SK-N-SH (cell line): ENCODE results near the gene MAPKAPK3. TPM values are rescaled to one million over a fixed set of nuclear protein-coding genes. Genes with fewer than 3 reads are reported as not detected.

Source experiments
- CTCF ChIA-PET: fragments of 300-600, 350-600 bp; formaldehyde crosslinking; extraction: SDS; loops from one replicate; lab custom pipeline; 2021; lab: Yijun Ruan, JAX
- POLR2A ChIA-PET: fragments of 350-600 bp; sonication (Branson Sonifier 250); formaldehyde crosslinking; extraction: SDS; loops from one replicate; lab custom pipeline; 2020; ENCODE audit warnings: antibody characterized with exemption, inconsistent platforms; lab: Yijun Ruan, JAX
- DNase-seq: peaks from one replicate; pipeline ENCODE4 v3.0.0; 2012
- H2AFZ ChIP-seq: fragments of 200-600 bp; sonication (generic); 2 replicates; pipeline ENCODE4 v1.8.1; 2016; ENCODE audit warnings: antibody characterized with exemption, mild to moderate bottlenecking, low read depth
- H3F3A ChIP-seq: fragments of 200-600 bp; sonication (generic); replicated peaks from 2 replicates; pipeline ENCODE3; 2016; ENCODE audit warnings: antibody characterized with exemption, mild to moderate bottlenecking; ENCODE audit not compliant: insufficient read depth
- H3K27ac ChIP-seq, 2 experiments: fragments of 200-500 bp in 1 of 2; fragments of 200-600 bp in 1 of 2; sonication (Bioruptor generic) in 1 of 2; sonication (generic), shearing (Covaris generic) in 1 of 2; 2 replicates each; pipeline versions ENCODE4 v1.5.1 to v1.6.1; 2014 to 2016; ENCODE audit warnings: low read depth in 2 of 2, inconsistent platforms in 1 of 2, low read length in 1 of 2, mild to moderate bottlenecking in 1 of 2, mixed read lengths in 1 of 2
- H3K27me3 ChIP-seq: fragments of 200-600 bp; sonication (generic), shearing (Covaris generic); 2 replicates; pipeline ENCODE4 v1.6.1; 2016; ENCODE audit warnings: mixed run types; ENCODE audit not compliant: insufficient read depth
- H3K36me3 ChIP-seq, 2 experiments: fragments of 200-500 bp in 1 of 2; fragments of 200-600 bp in 1 of 2; sonication (Bioruptor generic) in 1 of 2; sonication (generic) in 1 of 2; replicated peaks in 1 of 2; 2 replicates each; pipeline versions ENCODE3 to v1.5.1; 2014 to 2016; ENCODE audit warnings: low read length in 1 of 2, mild to moderate bottlenecking in 1 of 2; ENCODE audit not compliant: insufficient read depth in 2 of 2, control insufficient read depth in 1 of 2
- H3K4me1 ChIP-seq, 2 experiments: fragments of 200-500 bp in 1 of 2; fragments of 200-600 bp in 1 of 2; sonication (Bioruptor generic) in 1 of 2; sonication (generic), shearing (Covaris generic) in 1 of 2; 2 replicates each; pipeline versions ENCODE4 v1.5.1 to v1.6.1; 2014 to 2016; ENCODE audit warnings: low read depth in 1 of 2, low read length in 1 of 2, mixed run types in 1 of 2; ENCODE audit not compliant: insufficient read depth in 2 of 2, control insufficient read depth in 1 of 2
- H3K4me2 ChIP-seq: fragments of 200-600 bp; sonication (generic), shearing (Covaris generic); 2 replicates; pipeline ENCODE4 v1.6.1; 2017; ENCODE audit warnings: mixed run types
- H3K4me3 ChIP-seq, 2 experiments: fragments of 200-500 bp in 1 of 2; fragments of 200-600 bp in 1 of 2; sonication (Bioruptor generic) in 1 of 2; sonication (generic), shearing (Covaris generic) in 1 of 2; 2 replicates each; pipeline versions ENCODE4 v1.5.1 to v1.8.1; 2014 to 2016; ENCODE audit warnings: low read depth in 2 of 2, inconsistent platforms in 1 of 2, low read length in 1 of 2, mild to moderate bottlenecking in 1 of 2, mixed read lengths in 1 of 2, moderate library complexity in 1 of 2
- H3K79me2 ChIP-seq: fragments of 200-600 bp; sonication (generic); 2 replicates; pipeline ENCODE4 v1.8.1; 2017; ENCODE audit warnings: mild to moderate bottlenecking; ENCODE audit not compliant: insufficient read depth
- H3K9ac ChIP-seq: fragments of 200-600 bp; sonication (generic); 2 replicates; pipeline ENCODE4 v1.6.1; 2017; ENCODE audit warnings: mixed run types
- H3K9me2 ChIP-seq: fragments of 200-600 bp; sonication (generic); 2 replicates; pipeline ENCODE4 v1.6.1; 2017; ENCODE audit warnings: mixed run types
- H3K9me3 ChIP-seq: fragments of 200-600 bp; sonication (generic); 2 replicates; pipeline ENCODE4 v1.6.1; 2017; ENCODE audit warnings: mixed run types, mild to moderate bottlenecking, moderate library complexity
- H4K20me1 ChIP-seq: fragments of 200-600 bp; sonication (generic); 2 replicates; pipeline ENCODE4 v1.6.1; 2017; ENCODE audit warnings: mild to moderate bottlenecking, mixed run types; ENCODE audit not compliant: insufficient read depth
- ELF1 ChIP-seq: IDR thresholded peaks from 2 replicates; pipeline ENCODE4 v1.4.0; 2012
- EP300 ChIP-seq, 2 experiments: IDR thresholded peaks; 2 replicates each; pipeline versions ENCODE4 v1.4.0 to v1.6.1; 2012; ENCODE audit warnings: borderline replicate concordance in 1 of 2, low read depth in 1 of 2, low read length in 1 of 2
- EZH2phosphoT487 ChIP-seq: fragments of 200-600 bp; sonication (generic); IDR thresholded peaks from 2 replicates; pipeline ENCODE4 v1.6.1; 2017; ENCODE audit warnings: low read depth, mixed run types, mild to moderate bottlenecking, antibody characterized with exemption, moderate library complexity, borderline replicate concordance
- FOSL2 ChIP-seq: IDR thresholded peaks from 2 replicates; pipeline ENCODE4 v1.4.0; 2012; ENCODE audit warnings: low read depth, mild to moderate bottlenecking, moderate library complexity, borderline replicate concordance
- FOXJ3 ChIP-seq: sonication (generic); formaldehyde crosslinking; IDR thresholded peaks from 2 replicates; pipeline ENCODE4 v1.5.1; 2020; ENCODE audit warnings: mild to moderate bottlenecking, missing genetic modification reagents
- FOXM1 ChIP-seq: IDR thresholded peaks from 2 replicates; pipeline ENCODE4 v1.4.0; 2012; ENCODE audit warnings: low read depth, mild to moderate bottlenecking
- IRF3 ChIP-seq: fragments of 150-350 bp; IDR thresholded peaks from 2 replicates; pipeline ENCODE4 v1.6.1; 2016; ENCODE audit warnings: mild to moderate bottlenecking, low read depth, low read length
- JUND ChIP-seq: IDR thresholded peaks from 2 replicates; pipeline ENCODE4 v1.4.0; 2012
- MAX ChIP-seq: IDR thresholded peaks from 2 replicates; pipeline ENCODE4 v1.4.0; 2012; ENCODE audit warnings: low read depth
- MEF2A ChIP-seq: IDR thresholded peaks from 2 replicates; pipeline ENCODE4 v1.4.0; 2012; ENCODE audit warnings: low read depth, borderline replicate concordance
- MXI1 ChIP-seq: IDR thresholded peaks from 2 replicates; pipeline ENCODE4 v1.6.1; 2012; ENCODE audit warnings: mild to moderate bottlenecking, low read depth, low read length, improper control_type of control experiment
- NRF1 ChIP-seq: IDR thresholded peaks from 2 replicates; pipeline ENCODE4 v1.6.1; 2012; ENCODE audit warnings: low read depth, mild to moderate bottlenecking, low read length
- POLR2AphosphoS5 ChIP-seq: IDR thresholded peaks from 2 replicates; pipeline ENCODE4 v1.6.1; 2012; ENCODE audit warnings: low read depth, low read length
- RXRA ChIP-seq: IDR thresholded peaks from 2 replicates; pipeline ENCODE4 v1.4.0; 2012; ENCODE audit warnings: low read depth, mild to moderate bottlenecking, borderline replicate concordance
- SMC3 ChIP-seq: IDR thresholded peaks from 2 replicates; pipeline ENCODE4 v1.6.1; 2012; ENCODE audit warnings: low read depth, low read length, improper control_type of control experiment
- TEAD4 ChIP-seq: IDR thresholded peaks from 2 replicates; pipeline ENCODE4 v1.4.0; 2012; ENCODE audit warnings: mild to moderate bottlenecking, borderline replicate concordance; ENCODE audit not compliant: insufficient read depth
- USF1 ChIP-seq: IDR thresholded peaks from 2 replicates; pipeline ENCODE4 v1.4.0; 2012; ENCODE audit warnings: low read depth, borderline replicate concordance
- YY1 ChIP-seq: IDR thresholded peaks from 2 replicates; pipeline ENCODE4 v1.4.0; 2012; ENCODE audit warnings: low read depth, mild to moderate bottlenecking
- WGBS: methylation state at CpG from one replicate; pipeline ENCODE4 v1.1.6; 2017; ENCODE audit warnings: low lambda C conversion rate; 5-methylcytosine and 5-hydroxymethylcytosine counted together
- polyA plus RNA-seq, 3 experiments: library from polyadenylated mRNA; depleted of rRNA; stranded (reverse); fragments of >200 nt; gene quantifications; 2 replicates each; pipeline ENCODE4 v1.2.3, GENCODE V29; 2012
- TF ChIP-seq, protein P1 (sequence below): fragments of 150-350 bp; IDR thresholded peaks from 2 replicates; pipeline ENCODE4 v1.6.1; 2017; ENCODE audit warnings: antibody characterized with exemption, low read length, low read depth, borderline replicate concordance
- TF ChIP-seq, protein P2 (sequence below): fragments of 200-600 bp; sonication (generic); IDR thresholded peaks from 2 replicates; pipeline ENCODE4 v1.6.1; 2017; ENCODE audit warnings: antibody characterized with exemption, mild to moderate bottlenecking, moderate library complexity
- TF ChIP-seq, protein P3 (sequence below): IDR thresholded peaks from 2 replicates; pipeline ENCODE4 v1.4.0; 2012; ENCODE audit warnings: low read depth, borderline replicate concordance

The MAPKAPK3 gene
- polyA plus RNA-seq, 1 of the 3 experiments (the other 2 are of a cell fraction) = 29.4 TPM

DNA sequence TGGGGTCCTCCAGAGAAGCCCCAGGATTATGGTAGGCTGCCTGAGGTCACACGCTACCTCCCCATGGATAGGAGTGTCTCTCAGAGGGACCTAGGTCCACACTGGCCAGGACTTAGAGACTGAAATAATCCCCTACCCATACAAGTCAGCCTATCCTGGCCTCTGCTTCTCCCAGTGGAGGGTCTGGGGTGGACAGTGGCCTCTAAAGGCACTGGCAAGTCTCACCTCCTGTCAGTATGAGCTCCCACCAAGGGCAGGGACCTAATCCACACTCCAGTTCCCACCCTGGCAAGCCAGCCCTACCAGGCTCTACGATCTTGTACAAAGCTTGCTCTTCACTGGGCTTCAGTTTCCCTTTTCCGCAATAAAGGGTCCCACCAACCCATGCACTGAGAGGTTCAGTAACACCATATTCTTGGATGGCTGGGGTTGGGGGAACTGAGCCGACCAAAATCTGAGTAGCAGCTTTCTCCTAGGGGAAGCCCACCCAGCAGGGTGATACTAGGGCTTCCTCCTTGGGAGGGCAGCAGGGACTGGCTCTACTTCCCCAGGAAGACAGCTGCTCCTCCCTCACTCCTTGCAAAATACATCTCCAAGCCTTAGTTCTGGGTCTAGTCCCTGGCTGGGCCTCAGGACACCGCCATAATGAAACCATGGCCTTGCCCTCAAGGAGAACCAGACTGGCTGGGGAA lies 7.7 kb upstream of the MAPKAPK3 start:
- Histone ChIP-seq H3F3A (no peaks in the 10 kb centered on the region), H3K36me3 (peaks cover 0 to 4% of the 10 kb centered on the region in 2 experiments), H3K9me3 (no peaks in the 10 kb centered on the region), H3K9me2 (no peaks in the 10 kb centered on the region), H3K4me1 (peaks cover 0 to 34% of the 10 kb centered on the region in 2 experiments; a peak in 1 of 4 replicates), H3K4me2 (no peak overlapping the region), H3K27me3 (no peaks in the 10 kb centered on the region), H2AFZ (no peak overlapping the region), H3K9ac (no peak overlapping the region), H3K4me3 (no peak overlapping the region), H3K79me2 (no peaks in the 10 kb centered on the region), H4K20me1 (no peaks in the 10 kb centered on the region), H3K27ac (no peak overlapping the region)
- no peak for DNase-seq
- TF ChIP-seq POLR2AphosphoS5 (no peak), FOXJ3 (CRISPR knock-in tag) (no peak), SMC3 (no peak), YY1 (no peak), EZH2phosphoT487 (no peak), JUND (no peak), EP300 (IDR thresholded peaks at IDR 0.05; ENCODE audit: borderline replicate concordance in 1 of 2, low read depth in 1 of 2, low read length in 1 of 2) (no peak), MAX (no peak), ELF1 (no peak), FOSL2 (no peak), RXRA (no peak), FOXM1 (no peak)
- TF ChIP-seq, protein P1, sequence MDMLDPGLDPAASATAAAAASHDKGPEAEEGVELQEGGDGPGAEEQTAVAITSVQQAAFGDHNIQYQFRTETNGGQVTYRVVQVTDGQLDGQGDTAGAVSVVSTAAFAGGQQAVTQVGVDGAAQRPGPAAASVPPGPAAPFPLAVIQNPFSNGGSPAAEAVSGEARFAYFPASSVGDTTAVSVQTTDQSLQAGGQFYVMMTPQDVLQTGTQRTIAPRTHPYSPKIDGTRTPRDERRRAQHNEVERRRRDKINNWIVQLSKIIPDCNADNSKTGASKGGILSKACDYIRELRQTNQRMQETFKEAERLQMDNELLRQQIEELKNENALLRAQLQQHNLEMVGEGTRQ = no peak
- POLR2A ChIA-PET = interaction anchor here (0.8 to 1.6 kb wide), 2 partner anchors 8 to 21 kb away, joined by 4 to 7 read pairs; no protein-coding TSS in a partner anchor
- WGBS = 84% methylated on average over 5 of the region's 5 CpGs
- CTCF ChIA-PET = interaction anchor here (0.6 to 25.1 kb wide), 8 partner anchors 6 to 349 kb away, joined by 3 to 648 read pairs (median 5); partner anchors contain the start of genes C3orf18 and HEMK1

DNA sequence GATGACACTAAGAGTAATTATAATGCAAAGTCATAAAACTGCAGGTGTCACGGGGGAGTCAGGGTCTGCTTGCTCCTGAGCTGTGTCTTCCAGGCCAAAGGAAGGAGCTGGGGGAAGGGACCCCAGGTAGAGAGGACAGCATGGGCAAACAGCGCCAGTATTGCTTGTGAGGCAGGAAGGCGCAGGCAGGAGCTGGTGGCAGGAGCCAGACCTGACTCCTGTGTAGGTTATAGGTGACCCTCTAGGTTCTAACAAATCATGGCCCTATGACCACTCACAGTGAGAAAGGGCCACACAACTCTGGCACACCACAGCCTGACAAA lies 7.2 kb upstream of the MAPKAPK3 start:
- Histone ChIP-seq H3K4me3 (no peak overlapping the region), H2AFZ (no peak overlapping the region), H3K79me2 (no peaks in the 10 kb centered on the region), H3K36me3 (peaks cover 0 to 4% of the 10 kb centered on the region in 2 experiments), H4K20me1 (no peaks in the 10 kb centered on the region), H3K4me1 (peaks cover 0 to 34% of the 10 kb centered on the region in 2 experiments; a peak in 1 of 4 replicates), H3F3A (no peaks in the 10 kb centered on the region), H3K9me2 (no peaks in the 10 kb centered on the region), H3K9ac (no peak overlapping the region), H3K4me2 (no peak overlapping the region), H3K27ac (no peak overlapping the region), H3K27me3 (no peaks in the 10 kb centered on the region), H3K9me3 (no peaks in the 10 kb centered on the region)
- WGBS = 89% methylated on average over 3 of the region's 3 CpGs
- ChIA-PET POLR2A (interaction anchor here (0.8 to 1.6 kb wide), 4 partner anchors 8 to 41 kb away, joined by 3 to 7 read pairs (median 4); partner anchors contain the start of gene HEMK1), CTCF (interaction anchor here (1.0 to 25.1 kb wide), 7 partner anchors 7 to 336 kb away, joined by 3 to 648 read pairs (median 5); partner anchors contain the start of genes C3orf18 and HEMK1)
- no peak for DNase-seq
- no peak for TF ChIP-seq IRF3
- TF ChIP-seq TEAD4 = no peak
- TF ChIP-seq, protein P2, sequence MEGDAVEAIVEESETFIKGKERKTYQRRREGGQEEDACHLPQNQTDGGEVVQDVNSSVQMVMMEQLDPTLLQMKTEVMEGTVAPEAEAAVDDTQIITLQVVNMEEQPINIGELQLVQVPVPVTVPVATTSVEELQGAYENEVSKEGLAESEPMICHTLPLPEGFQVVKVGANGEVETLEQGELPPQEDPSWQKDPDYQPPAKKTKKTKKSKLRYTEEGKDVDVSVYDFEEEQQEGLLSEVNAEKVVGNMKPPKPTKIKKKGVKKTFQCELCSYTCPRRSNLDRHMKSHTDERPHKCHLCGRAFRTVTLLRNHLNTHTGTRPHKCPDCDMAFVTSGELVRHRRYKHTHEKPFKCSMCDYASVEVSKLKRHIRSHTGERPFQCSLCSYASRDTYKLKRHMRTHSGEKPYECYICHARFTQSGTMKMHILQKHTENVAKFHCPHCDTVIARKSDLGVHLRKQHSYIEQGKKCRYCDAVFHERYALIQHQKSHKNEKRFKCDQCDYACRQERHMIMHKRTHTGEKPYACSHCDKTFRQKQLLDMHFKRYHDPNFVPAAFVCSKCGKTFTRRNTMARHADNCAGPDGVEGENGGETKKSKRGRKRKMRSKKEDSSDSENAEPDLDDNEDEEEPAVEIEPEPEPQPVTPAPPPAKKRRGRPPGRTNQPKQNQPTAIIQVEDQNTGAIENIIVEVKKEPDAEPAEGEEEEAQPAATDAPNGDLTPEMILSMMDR = no peak
- TF ChIP-seq, protein P3, sequence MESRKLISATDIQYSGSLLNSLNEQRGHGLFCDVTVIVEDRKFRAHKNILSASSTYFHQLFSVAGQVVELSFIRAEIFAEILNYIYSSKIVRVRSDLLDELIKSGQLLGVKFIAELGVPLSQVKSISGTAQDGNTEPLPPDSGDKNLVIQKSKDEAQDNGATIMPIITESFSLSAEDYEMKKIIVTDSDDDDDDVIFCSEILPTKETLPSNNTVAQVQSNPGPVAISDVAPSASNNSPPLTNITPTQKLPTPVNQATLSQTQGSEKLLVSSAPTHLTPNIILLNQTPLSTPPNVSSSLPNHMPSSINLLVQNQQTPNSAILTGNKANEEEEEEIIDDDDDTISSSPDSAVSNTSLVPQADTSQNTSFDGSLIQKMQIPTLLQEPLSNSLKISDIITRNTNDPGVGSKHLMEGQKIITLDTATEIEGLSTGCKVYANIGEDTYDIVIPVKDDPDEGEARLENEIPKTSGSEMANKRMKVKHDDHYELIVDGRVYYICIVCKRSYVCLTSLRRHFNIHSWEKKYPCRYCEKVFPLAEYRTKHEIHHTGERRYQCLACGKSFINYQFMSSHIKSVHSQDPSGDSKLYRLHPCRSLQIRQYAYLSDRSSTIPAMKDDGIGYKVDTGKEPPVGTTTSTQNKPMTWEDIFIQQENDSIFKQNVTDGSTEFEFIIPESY = no peak
- TF ChIP-seq FOXM1 = no peak
- TF ChIP-seq MXI1 = no peak
- no peak for TF ChIP-seq MEF2A
- no peak for TF ChIP-seq USF1
- no peak for TF ChIP-seq SMC3
- no peak for TF ChIP-seq NRF1
